Measurements from ENCODE around the gene PRRT1.
"Not testable (repeated sequence)": the region's sequence is repeated elsewhere in the genome, so short reads cannot be mapped to it uniquely, and the experiment has no call there.

PRRT1 gene

GRCh38 chr6:32105433-32105832, 46.3 kb downstream of the PRRT1 start:
- no peak for DNase-seq

- no peak for DNase-seq
Observed at GRCh38 chr6:32102255-32102654, 49.5 kb downstream of the PRRT1 start.

GRCh38 chr6:32100251-32100650, 51.5 kb downstream of the PRRT1 start:
- not testable (repeated sequence) for DNase-seq
